ENCODE results near the gene MAPK14. TPM values are rescaled to one million over a fixed set of nuclear protein-coding genes. Genes with fewer than 3 reads are reported as not detected.

Gene MAPK14
- total RNA-seq, 1 donor from 2014 or later: 65.0 TPM

DNA sequence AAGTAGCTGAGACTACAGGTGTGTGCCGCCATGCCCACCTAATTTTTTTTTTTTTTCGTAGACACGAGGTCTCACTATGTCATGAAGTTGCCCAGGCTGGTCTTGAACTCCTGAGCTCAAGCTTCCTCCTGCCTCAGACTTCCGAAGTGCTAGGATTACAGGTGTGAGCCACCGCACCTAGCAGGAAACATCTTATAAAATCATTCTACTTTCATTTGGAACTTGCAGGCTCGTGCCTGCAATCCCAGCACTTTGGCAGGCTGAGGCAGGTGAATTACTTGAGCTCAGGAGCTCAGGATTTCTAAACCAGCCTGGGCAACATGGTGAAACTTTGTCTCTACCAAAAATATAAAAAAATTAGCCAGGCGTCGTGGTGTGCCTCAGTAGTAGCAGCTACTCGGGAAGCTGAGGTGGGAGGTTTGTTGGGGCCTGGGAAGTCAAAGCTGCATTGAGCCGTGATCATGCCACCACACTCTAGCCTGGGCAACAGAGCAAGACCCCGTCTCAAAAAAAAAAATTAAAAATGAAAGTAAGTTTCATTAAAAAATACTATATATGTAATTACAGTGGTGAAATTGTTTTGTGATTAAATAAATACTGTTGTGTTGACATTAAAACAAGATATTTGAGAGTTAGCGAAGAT, 15.1 kb downstream of the MAPK14 start:
- no peak for DNase-seq (ENCODE audit: low spot score)
- H3K9me3 Mint-ChIP-seq: peaks cover 2% of the 10 kb centered on the region
- no peak overlapping the region for H3K4me3 Mint-ChIP-seq
- no peak overlapping the region for H3K9ac ChIP-seq
- no peak overlapping the region for H3K27ac Mint-ChIP-seq
- H3K4me1 ChIP-seq: peaks cover 5% of the 10 kb centered on the region
- TF ChIP-seq EZH2 (IDR thresholded peaks at IDR 0.05) (no peak), EZH2phosphoT487 (IDR thresholded peaks at IDR 0.05) (no peak)
- TF ChIP-seq, protein P1, sequence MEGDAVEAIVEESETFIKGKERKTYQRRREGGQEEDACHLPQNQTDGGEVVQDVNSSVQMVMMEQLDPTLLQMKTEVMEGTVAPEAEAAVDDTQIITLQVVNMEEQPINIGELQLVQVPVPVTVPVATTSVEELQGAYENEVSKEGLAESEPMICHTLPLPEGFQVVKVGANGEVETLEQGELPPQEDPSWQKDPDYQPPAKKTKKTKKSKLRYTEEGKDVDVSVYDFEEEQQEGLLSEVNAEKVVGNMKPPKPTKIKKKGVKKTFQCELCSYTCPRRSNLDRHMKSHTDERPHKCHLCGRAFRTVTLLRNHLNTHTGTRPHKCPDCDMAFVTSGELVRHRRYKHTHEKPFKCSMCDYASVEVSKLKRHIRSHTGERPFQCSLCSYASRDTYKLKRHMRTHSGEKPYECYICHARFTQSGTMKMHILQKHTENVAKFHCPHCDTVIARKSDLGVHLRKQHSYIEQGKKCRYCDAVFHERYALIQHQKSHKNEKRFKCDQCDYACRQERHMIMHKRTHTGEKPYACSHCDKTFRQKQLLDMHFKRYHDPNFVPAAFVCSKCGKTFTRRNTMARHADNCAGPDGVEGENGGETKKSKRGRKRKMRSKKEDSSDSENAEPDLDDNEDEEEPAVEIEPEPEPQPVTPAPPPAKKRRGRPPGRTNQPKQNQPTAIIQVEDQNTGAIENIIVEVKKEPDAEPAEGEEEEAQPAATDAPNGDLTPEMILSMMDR (IDR thresholded peaks at IDR 0.05): no peak
- no peak overlapping the region for H3K4me3 ChIP-seq
- H4K20me1 ChIP-seq (ENCODE audit: low read depth): peaks cover 41% of the 10 kb centered on the region
- H3K27me3 ChIP-seq: no peaks in the 10 kb centered on the region
- peaks cover 7% of the 10 kb centered on the region for H3F3A ChIP-seq (ENCODE audit: low read depth)
- peaks cover 99% of the 10 kb centered on the region for H3K79me2 ChIP-seq (ENCODE audit: low read depth)
- peaks cover 10% of the 10 kb centered on the region for H3K36me3 Mint-ChIP-seq
- H3K27ac ChIP-seq: no peak overlapping the region
- H3K36me3 ChIP-seq: no peaks in the 10 kb centered on the region
- H2AFZ ChIP-seq (replicated peaks): no peak overlapping the region
- H3K4me2 ChIP-seq: no peak overlapping the region
- H3K27me3 Mint-ChIP-seq (ENCODE audit: insufficient read depth, low read depth): no peaks in the 10 kb centered on the region
- no peaks in the 10 kb centered on the region for H3K9me3 ChIP-seq (ENCODE audit: low read depth)
- H3K4me1 Mint-ChIP-seq: no peaks in the 10 kb centered on the region

DNA sequence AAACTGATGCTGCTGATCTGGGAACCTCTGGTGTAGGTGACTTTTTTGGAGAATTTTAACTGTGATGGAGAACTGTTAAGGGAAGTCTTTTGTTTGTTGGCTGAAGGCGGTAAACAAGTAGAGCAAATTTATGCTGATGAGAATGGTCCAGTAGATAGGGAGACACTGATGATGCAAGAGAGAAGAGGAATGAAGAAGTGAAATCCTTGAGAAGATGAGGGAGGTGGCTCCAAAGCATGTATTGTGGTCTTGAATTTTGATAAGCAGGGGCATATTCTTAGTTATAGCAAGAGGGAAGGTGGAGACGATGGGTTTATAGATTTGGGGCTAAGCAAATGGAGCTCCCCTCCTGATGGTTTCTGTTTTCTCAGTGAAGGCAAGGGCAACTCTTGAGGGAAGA, 22.0 kb downstream of the MAPK14 start:
- H3K36me3 Mint-ChIP-seq: peaks cover 6% of the 10 kb centered on the region
- H3K27ac Mint-ChIP-seq: no peak overlapping the region
- H4K20me1 ChIP-seq (ENCODE audit: low read depth): peaks cover 40% of the 10 kb centered on the region

DNA sequence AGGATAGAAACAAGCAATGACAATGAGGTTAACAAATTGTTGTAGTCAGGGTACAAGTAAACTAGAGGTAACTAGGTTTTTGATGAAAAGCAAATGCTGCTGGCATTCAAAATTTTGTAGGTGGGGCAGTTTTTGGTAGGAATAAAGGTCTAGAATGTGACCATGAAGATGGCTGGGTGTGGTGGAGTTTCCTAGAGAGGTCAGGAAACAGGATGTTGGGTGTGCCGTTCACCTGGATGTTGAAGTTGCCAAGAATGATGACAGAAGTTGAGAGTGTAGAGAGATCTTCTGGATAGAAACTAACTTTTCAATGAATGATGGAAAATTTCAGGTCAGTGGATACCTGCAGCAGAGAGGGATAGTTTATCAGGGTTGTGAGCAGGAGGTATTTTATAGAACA, 22.7 kb downstream of the MAPK14 start:
- TF ChIP-seq EZH2phosphoT487 (IDR thresholded peaks at IDR 0.05) (no peak), EZH2 (IDR thresholded peaks at IDR 0.05) (no peak)
- TF ChIP-seq, protein P1 (IDR thresholded peaks at IDR 0.05): no peak
- H3K4me2 ChIP-seq: no peak overlapping the region
- Mint-ChIP-seq H3K4me3 (no peak overlapping the region), H3K36me3 (peaks cover 6% of the 10 kb centered on the region), H3K27me3 (ENCODE audit: insufficient read depth, low read depth) (no peaks in the 10 kb centered on the region), H3K9me3 (peaks cover 2% of the 10 kb centered on the region), H3K27ac (no peak overlapping the region), H3K4me1 (peaks cover 6% of the 10 kb centered on the region)
- H3F3A ChIP-seq (ENCODE audit: low read depth): no peaks in the 10 kb centered on the region
- H3K4me1 ChIP-seq: no peaks in the 10 kb centered on the region
- peaks cover 65% of the 10 kb centered on the region for H3K79me2 ChIP-seq (ENCODE audit: low read depth)
- no peak for DNase-seq (ENCODE audit: low spot score)
- no peaks in the 10 kb centered on the region for H3K9me3 ChIP-seq (ENCODE audit: low read depth)
- no peak overlapping the region for H2AFZ ChIP-seq (replicated peaks)
- peaks cover 46% of the 10 kb centered on the region for H4K20me1 ChIP-seq (ENCODE audit: low read depth)
- H3K9ac ChIP-seq: no peak overlapping the region
- no peaks in the 10 kb centered on the region for H3K27me3 ChIP-seq
- H3K27ac ChIP-seq: no peak overlapping the region
- H3K36me3 ChIP-seq: no peaks in the 10 kb centered on the region
- no peak overlapping the region for H3K4me3 ChIP-seq

More for the DNA sequence above, 22.0 kb downstream of the MAPK14 start:
- H3K4me1 ChIP-seq: no peaks in the 10 kb centered on the region
- TF ChIP-seq EZH2 (IDR thresholded peaks at IDR 0.05): no peak
- H3K27me3 Mint-ChIP-seq (ENCODE audit: insufficient read depth, low read depth): no peaks in the 10 kb centered on the region
- no peak overlapping the region for H3K9ac ChIP-seq
- H3K79me2 ChIP-seq (ENCODE audit: low read depth): peaks cover 66% of the 10 kb centered on the region
- H3K27ac ChIP-seq: no peak overlapping the region
- peaks cover 2% of the 10 kb centered on the region for H3K9me3 Mint-ChIP-seq
- DNase-seq (ENCODE audit: low spot score): no peak
- no peak overlapping the region for H2AFZ ChIP-seq (replicated peaks)
- no peaks in the 10 kb centered on the region for H3K4me1 Mint-ChIP-seq
- H3K4me3 ChIP-seq: no peak overlapping the region
- H3K9me3 ChIP-seq (ENCODE audit: low read depth): no peaks in the 10 kb centered on the region
- no peaks in the 10 kb centered on the region for H3K27me3 ChIP-seq
- no peaks in the 10 kb centered on the region for H3K36me3 ChIP-seq
- H3K4me2 ChIP-seq: no peak overlapping the region
- H3K4me3 Mint-ChIP-seq: no peak overlapping the region
- no peaks in the 10 kb centered on the region for H3F3A ChIP-seq (ENCODE audit: low read depth)

DNA sequence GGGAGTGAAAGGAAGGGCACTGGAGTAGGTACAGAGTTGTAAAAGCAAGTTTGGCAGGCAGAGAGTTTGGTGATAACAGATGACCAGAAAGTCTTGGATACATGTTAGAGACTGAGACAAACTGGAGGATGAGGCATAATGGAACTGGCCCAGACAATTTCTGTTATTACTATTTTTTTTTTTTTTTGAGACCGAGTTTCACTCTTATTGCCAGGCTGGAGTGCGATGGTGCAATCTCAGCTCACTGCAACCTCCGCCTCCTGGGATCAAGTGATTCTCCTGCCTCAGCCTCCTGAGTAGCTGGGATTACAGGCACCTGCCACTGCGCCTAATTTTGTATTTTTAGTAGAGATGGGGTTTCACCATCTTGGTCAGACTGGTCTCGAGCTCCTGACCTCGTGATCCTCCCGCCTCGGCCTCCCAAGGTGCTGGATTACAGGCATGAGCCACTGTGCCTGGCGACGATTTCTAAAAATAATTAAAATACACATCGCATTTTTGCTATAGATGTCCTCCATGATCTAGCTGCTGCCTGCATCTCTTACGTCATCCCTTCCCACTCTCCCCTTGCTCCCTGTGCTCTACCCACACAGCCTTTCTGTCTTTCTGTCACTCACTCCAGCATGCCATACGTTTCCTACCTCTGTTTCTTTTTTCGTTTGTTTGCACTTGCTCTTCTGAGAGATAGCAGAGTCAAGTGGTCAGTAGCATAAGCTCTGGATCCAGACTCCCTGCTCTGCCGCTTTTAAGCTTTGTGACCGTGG, 23.5 kb downstream of the MAPK14 start:
- Histone ChIP-seq H3K27me3 (no peaks in the 10 kb centered on the region), H2AFZ (replicated peaks) (no peak overlapping the region), H4K20me1 (ENCODE audit: low read depth) (peaks cover 50% of the 10 kb centered on the region), H3K9ac (no peak overlapping the region), H3K27ac (no peak overlapping the region), H3K36me3 (no peaks in the 10 kb centered on the region), H3K9me3 (ENCODE audit: low read depth) (no peaks in the 10 kb centered on the region), H3K4me2 (no peak overlapping the region), H3F3A (ENCODE audit: low read depth) (no peaks in the 10 kb centered on the region), H3K79me2 (ENCODE audit: low read depth) (peaks cover 65% of the 10 kb centered on the region), H3K4me3 (no peak overlapping the region), H3K4me1 (no peaks in the 10 kb centered on the region)
- Mint-ChIP-seq H3K36me3 (peaks cover 6% of the 10 kb centered on the region), H3K9me3 (peaks cover 2% of the 10 kb centered on the region), H3K27ac (no peak overlapping the region), H3K4me3 (no peak overlapping the region), H3K4me1 (peaks cover 8% of the 10 kb centered on the region), H3K27me3 (ENCODE audit: insufficient read depth, low read depth) (no peaks in the 10 kb centered on the region)
- no peak for DNase-seq (ENCODE audit: low spot score)
- no peak for TF ChIP-seq EZH2 (IDR thresholded peaks at IDR 0.05)
- TF ChIP-seq, protein P1 (IDR thresholded peaks at IDR 0.05): no peak
- no peak for TF ChIP-seq EZH2phosphoT487 (IDR thresholded peaks at IDR 0.05)

All from neural progenitor cell (in vitro differentiated cells).